CD14-positive monocyte (primary cell): ENCODE results near the gene ACOT11. TPM values are rescaled to one million over a fixed set of nuclear protein-coding genes. Genes with fewer than 3 reads are reported as not detected.

Source experiments
- DNase-seq, 3 donors: peaks; one replicate each; pipeline ENCODE4 v3.0.0-alpha.2; 2011 to 2022
- H2AFZ ChIP-seq: 2 replicates; pipeline ENCODE4 v1.6.0; 2012; ENCODE audit warnings: mild to moderate bottlenecking, low read depth, low read length, inconsistent platforms; ENCODE audit not compliant: insufficient read depth, poor library complexity, severe bottlenecking
- H3K27ac ChIP-seq, 2 donors: 1 replicate in 1 of 2; 2 replicates in 1 of 2; pipeline ENCODE4 v1.5.1; 2012 to 2013; ENCODE audit warnings: low read length in 2 of 2, control low read depth in 1 of 2, inconsistent platforms in 1 of 2, low read depth in 1 of 2, mild to moderate bottlenecking in 1 of 2
- H3K27me3 ChIP-seq, 2 donors: one replicate each; pipeline versions ENCODE4 v1.6.0 to v1.6.1; 2011 to 2013; ENCODE audit warnings: low read length in 2 of 2; ENCODE audit not compliant: control insufficient read depth in 2 of 2, insufficient read depth in 2 of 2
- H3K36me3 ChIP-seq, 2 donors: replicated peaks in 1 of 2; 1 replicate in 1 of 2; 2 replicates in 1 of 2; pipeline versions ENCODE4 v1.5.1 to v1.6.1; 2012 to 2013; ENCODE audit warnings: low read length in 2 of 2, control low read depth in 1 of 2, inconsistent platforms in 1 of 2, mild to moderate bottlenecking in 1 of 2; ENCODE audit not compliant: insufficient read depth in 2 of 2, control insufficient read depth in 1 of 2
- H3K4me1 ChIP-seq, 2 donors: 1 replicate in 1 of 2; 2 replicates in 1 of 2; pipeline versions ENCODE4 v1.5.1 to v1.6.1; 2012 to 2013; ENCODE audit warnings: low read length in 2 of 2, control low read depth in 1 of 2, inconsistent platforms in 1 of 2, mild to moderate bottlenecking in 1 of 2, moderate library complexity in 1 of 2; ENCODE audit not compliant: insufficient read depth in 2 of 2, control insufficient read depth in 1 of 2
- H3K4me2 ChIP-seq: replicated peaks from 2 replicates; pipeline ENCODE3; 2012; ENCODE audit warnings: low read length, moderate library complexity, mild to moderate bottlenecking; ENCODE audit not compliant: poor library complexity, severe bottlenecking; ENCODE audit errors: extremely low read depth
- H3K4me3 ChIP-seq, 3 experiments: fragments of 200-600 bp in 1 of 3; sonication (generic) in 1 of 3; replicated peaks in 1 of 3; 1 replicate in 2 of 3; 2 replicates in 1 of 3; pipeline ENCODE4 v1.5.1; 2011 to 2013; ENCODE audit warnings: low read length in 3 of 3, mild to moderate bottlenecking in 3 of 3, control low read depth in 2 of 3, low read depth in 2 of 3, inconsistent platforms in 1 of 3, moderate library complexity in 1 of 3
- H3K79me2 ChIP-seq: 2 replicates; pipeline ENCODE4 v1.6.0; 2012; ENCODE audit warnings: mild to moderate bottlenecking, control low read depth, inconsistent platforms, low read length, moderate library complexity; ENCODE audit not compliant: insufficient read depth
- H3K9ac ChIP-seq: 2 replicates; pipeline ENCODE4 v1.6.0; 2017; ENCODE audit warnings: low read length, mild to moderate bottlenecking; ENCODE audit not compliant: insufficient read depth, poor library complexity, severe bottlenecking
- H3K9me3 ChIP-seq, 2 donors: replicated peaks in 1 of 2; 1 replicate in 1 of 2; 2 replicates in 1 of 2; pipeline versions ENCODE4 v1.5.1 to v1.6.1; 2012 to 2013; ENCODE audit warnings: low read length in 2 of 2, control low read depth in 1 of 2; ENCODE audit not compliant: control insufficient read depth in 1 of 2, insufficient read depth in 1 of 2
- H4K20me1 ChIP-seq: 2 replicates; pipeline ENCODE4 v1.6.0; 2012; ENCODE audit warnings: mild to moderate bottlenecking, low read length, control low read depth, moderate library complexity; ENCODE audit not compliant: insufficient read depth
- H3K27ac Mint-ChIP-seq, 7 donors: one replicate each; pipeline ENCODE4 v1.8.0; 2020; ENCODE audit warnings: mild to moderate bottlenecking in 7 of 7, mixed read lengths in 7 of 7, moderate library complexity in 6 of 7, inconsistent platforms in 2 of 7
- H3K27me3 Mint-ChIP-seq, 3 donors: one replicate each; pipeline ENCODE4 v1.8.0; 2021 to 2022; ENCODE audit warnings: low read depth in 3 of 3, mild to moderate bottlenecking in 3 of 3, mixed read lengths in 3 of 3, moderate library complexity in 3 of 3, inconsistent platforms in 1 of 3
- H3K36me3 Mint-ChIP-seq, 2 donors: one replicate each; pipeline ENCODE4 v1.8.0; 2020; ENCODE audit warnings: mixed read lengths in 2 of 2, inconsistent platforms in 1 of 2, mild to moderate bottlenecking in 1 of 2
- H3K4me1 Mint-ChIP-seq: one replicate; pipeline ENCODE4 v1.8.0; 2020; ENCODE audit warnings: mild to moderate bottlenecking, mixed read lengths
- H3K4me3 Mint-ChIP-seq, 2 donors: one replicate each; pipeline ENCODE4 v1.8.0; 2020; ENCODE audit warnings: mild to moderate bottlenecking in 2 of 2, mixed read lengths in 2 of 2, moderate library complexity in 1 of 2
- H3K9me3 Mint-ChIP-seq, 7 donors: one replicate each; pipeline ENCODE4 v1.8.0; 2020 to 2022; ENCODE audit warnings: mixed read lengths in 7 of 7, mild to moderate bottlenecking in 6 of 7, moderate library complexity in 6 of 7, inconsistent platforms in 2 of 7
- WGBS: methylation state at CpG from one replicate; pipeline ENCODE4 v1.1.5; 2013; ENCODE audit warnings: missing lambda C conversion rate; ENCODE audit not compliant: insufficient coverage; 5-methylcytosine and 5-hydroxymethylcytosine counted together
- intact Hi-C, 2 donors: fragments of 100-400 bp; cut with micrococcal nuclease; formaldehyde crosslinking; loops; one replicate each; pipeline versions ENCODE4 v1.15.0 to v1.15.1; 2023
- polyA plus RNA-seq, 3 donors: library from polyadenylated mRNA; depleted of rRNA in 1 of 3; unstranded in 2 of 3; stranded (reverse) in 1 of 3; fragments of 300-500 nt in 2 of 3; fragments of >200 nt in 1 of 3; fragmentation: Illumina TruSeq in 2 of 3; gene quantifications; 1 replicate in 2 of 3; 2 replicates in 1 of 3; pipeline ENCODE4 v1.2.3, GENCODE V29; 2012 to 2021
- TF ChIP-seq, protein P1 (sequence below): fragments of 200-600 bp; IDR thresholded peaks from one replicate; pipeline ENCODE4 v1.8.0; 2022; ENCODE audit warnings: antibody characterized with exemption, mild to moderate bottlenecking

Gene ACOT11
- polyA plus RNA-seq, 3 donors, result 0.18 to 2.1 (median 0.79) TPM

GRCh38 chr1:54623216-54624007, 75.4 kb downstream of the ACOT11 start, which contains the start of gene FAM151A:
TSS of gene FAM151A (minus strand) at chr1:54623525. CDS start at chr1:54623395, 130 bp downstream.
- no peaks in the 10 kb centered on the region for H3K4me1 ChIP-seq
- Mint-ChIP-seq H3K27me3 (peaks cover 3 to 5% (median 3%) of the 10 kb centered on the region in 3 donors), H3K4me3 (no peak within 1 kb of the TSS), H3K36me3 (no peaks in the 10 kb centered on the region), H3K27ac (peak within 1 kb of the TSS in 1 of 7 donors; percentile 66), H3K4me1 (no peaks in the 10 kb centered on the region), H3K9me3 (peaks cover 0 to 3% (median 0%) of the 10 kb centered on the region in 7 donors)
- no peaks in the 10 kb centered on the region for H4K20me1 ChIP-seq
- 92% methylated on average over 16 of the region's 18 CpGs for WGBS
- no peaks in the 10 kb centered on the region for H3K79me2 ChIP-seq
- no peak within 1 kb of the TSS for H3K9ac ChIP-seq
- no peak within 1 kb of the TSS for H3K27ac ChIP-seq
- intact Hi-C loops, result no loop called here
- no peak within 1 kb of the TSS for H2AFZ ChIP-seq
- no peaks in the 10 kb centered on the region for H3K27me3 ChIP-seq
- TF ChIP-seq, protein P1, sequence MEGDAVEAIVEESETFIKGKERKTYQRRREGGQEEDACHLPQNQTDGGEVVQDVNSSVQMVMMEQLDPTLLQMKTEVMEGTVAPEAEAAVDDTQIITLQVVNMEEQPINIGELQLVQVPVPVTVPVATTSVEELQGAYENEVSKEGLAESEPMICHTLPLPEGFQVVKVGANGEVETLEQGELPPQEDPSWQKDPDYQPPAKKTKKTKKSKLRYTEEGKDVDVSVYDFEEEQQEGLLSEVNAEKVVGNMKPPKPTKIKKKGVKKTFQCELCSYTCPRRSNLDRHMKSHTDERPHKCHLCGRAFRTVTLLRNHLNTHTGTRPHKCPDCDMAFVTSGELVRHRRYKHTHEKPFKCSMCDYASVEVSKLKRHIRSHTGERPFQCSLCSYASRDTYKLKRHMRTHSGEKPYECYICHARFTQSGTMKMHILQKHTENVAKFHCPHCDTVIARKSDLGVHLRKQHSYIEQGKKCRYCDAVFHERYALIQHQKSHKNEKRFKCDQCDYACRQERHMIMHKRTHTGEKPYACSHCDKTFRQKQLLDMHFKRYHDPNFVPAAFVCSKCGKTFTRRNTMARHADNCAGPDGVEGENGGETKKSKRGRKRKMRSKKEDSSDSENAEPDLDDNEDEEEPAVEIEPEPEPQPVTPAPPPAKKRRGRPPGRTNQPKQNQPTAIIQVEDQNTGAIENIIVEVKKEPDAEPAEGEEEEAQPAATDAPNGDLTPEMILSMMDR, result no peak
- H3K9me3 ChIP-seq, result no peaks in the 10 kb centered on the region
- DNase-seq, result no peak
- no peak within 1 kb of the TSS for H3K4me2 ChIP-seq
- no peaks in the 10 kb centered on the region for H3K36me3 ChIP-seq
- no peak within 1 kb of the TSS for H3K4me3 ChIP-seq

DNA sequence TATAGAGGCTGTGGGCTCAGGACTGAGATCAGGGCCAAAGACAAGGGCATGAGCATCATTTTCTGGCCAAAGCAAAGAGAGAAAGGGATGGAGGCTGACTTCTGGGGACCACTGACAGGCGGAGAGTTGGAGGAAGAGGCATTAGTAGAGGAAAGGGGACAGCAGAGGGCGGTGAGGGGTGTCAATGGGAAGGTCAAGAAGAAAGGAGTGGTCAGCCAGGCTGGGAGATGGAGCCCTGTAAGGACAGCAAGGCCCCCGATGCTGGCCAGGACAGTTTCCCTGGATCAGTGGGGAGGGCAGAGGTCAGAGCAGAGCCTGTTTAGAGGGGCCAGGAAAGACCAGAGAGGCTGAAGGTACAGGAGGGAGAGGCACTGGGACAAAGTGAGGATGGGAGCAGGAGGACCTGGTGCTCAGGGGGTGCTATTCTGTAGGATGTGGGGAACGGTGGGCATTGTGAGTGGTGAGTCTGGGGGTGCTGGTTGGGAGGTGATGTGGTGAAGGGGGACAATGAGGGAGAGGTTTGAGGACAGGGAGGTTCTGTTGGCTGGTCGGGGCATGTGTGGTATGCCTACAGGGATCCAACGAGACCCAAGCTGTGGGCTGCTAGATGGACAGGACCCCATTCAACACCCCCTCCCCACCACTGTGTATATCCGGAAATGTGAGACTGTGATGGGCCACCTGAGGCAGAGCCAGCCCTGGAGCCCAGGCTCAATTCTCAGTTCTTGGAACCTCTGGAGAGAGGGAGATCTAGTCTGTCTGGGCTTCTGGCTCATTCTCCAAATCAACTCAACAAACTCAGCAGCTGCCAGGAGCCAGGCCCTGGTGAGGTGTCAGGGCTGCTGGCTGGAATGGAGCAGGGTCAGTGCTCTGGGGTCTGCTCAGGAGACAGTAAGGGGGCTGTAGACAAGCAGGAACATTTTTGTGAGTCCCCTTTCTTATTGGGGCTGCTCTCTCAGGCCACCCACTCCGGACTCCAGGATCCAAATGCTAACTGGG, 76.7 kb downstream of the ACOT11 start:
- no peak overlapping the region for H3K27ac ChIP-seq
- Mint-ChIP-seq H3K36me3 (no peaks in the 10 kb centered on the region), H3K4me3 (no peak overlapping the region), H3K27me3 (peaks cover 3 to 5% (median 3%) of the 10 kb centered on the region in 3 donors), H3K27ac (peak overlapping the region in 4 of 7 donors; percentile 5 to 68 (median 43)), H3K4me1 (no peaks in the 10 kb centered on the region), H3K9me3 (peaks cover 0 to 3% (median 0%) of the 10 kb centered on the region in 7 donors)
- H3K36me3 ChIP-seq, result no peaks in the 10 kb centered on the region
- 96% methylated on average over 4 of the region's 8 CpGs for WGBS
- DNase-seq, result no peak
- H3K4me2 ChIP-seq, result no peak overlapping the region
- no peak overlapping the region for H3K9ac ChIP-seq
- no peaks in the 10 kb centered on the region for H3K9me3 ChIP-seq
- H2AFZ ChIP-seq, result no peak overlapping the region
- no peaks in the 10 kb centered on the region for H3K27me3 ChIP-seq
- H3K79me2 ChIP-seq, result no peaks in the 10 kb centered on the region
- no peak overlapping the region for H3K4me3 ChIP-seq
- TF ChIP-seq, protein P1, result no peak
- intact Hi-C loops, result no loop called here
- H3K4me1 ChIP-seq, result no peaks in the 10 kb centered on the region
- H4K20me1 ChIP-seq, result no peaks in the 10 kb centered on the region
